Lower leg skin (tissue), 4 donors: Measurements from ENCODE around the gene PACSIN3. TPM values are rescaled to one million over a fixed set of nuclear protein-coding genes. Genes with fewer than 3 reads are reported as not detected.

Experiments
- DNase-seq, 2 donors: peaks; one replicate each; pipeline ENCODE4 v3.0.0-alpha.2; 2019; ENCODE audit warnings: low spot score in 2 of 2
- H3K4me3 ChIP-seq: fragments of 200-600 bp; sonication (generic); 2 replicates; pipeline ENCODE4 v1.5.1; 2017; ENCODE audit warnings: mild to moderate bottlenecking, low read depth; ENCODE audit not compliant: poor library complexity, severe bottlenecking
- POLR2A ChIP-seq, 2 donors: fragments of 450-650 bp; IDR thresholded peaks; one replicate each; pipeline ENCODE4 v1.6.1; 2016 to 2017; ENCODE audit warnings: antibody characterized with exemption in 2 of 2, mild to moderate bottlenecking in 1 of 2, moderate library complexity in 1 of 2
- WGBS, 2 donors: methylation state at CpG; one replicate each; pipeline ENCODE4 v1.1.5; 2018; 5-methylcytosine and 5-hydroxymethylcytosine counted together
- intact Hi-C: fragments of 100-400 bp; cut with DNase I; formaldehyde crosslinking; loops from one replicate; pipeline ENCODE4 v1.15.0; 2023; ENCODE audit warnings: low total_unique reads
- total RNA-seq, 4 donors: library from RNA; depleted of rRNA; stranded (reverse); fragments of >200 nt; gene quantifications; one replicate each; pipeline ENCODE4 v1.1.0, GENCODE V29; 2016
- TF ChIP-seq, protein P1 (sequence below), 3 donors: fragments of 450-650 bp; IDR thresholded peaks; one replicate each; pipeline ENCODE4 v1.5.1; 2016; ENCODE audit warnings: antibody characterized with exemption in 3 of 3, mild to moderate bottlenecking in 3 of 3, moderate library complexity in 2 of 3

PACSIN3 gene
- total RNA-seq, 4 donors from 2014 or later: 47.7 to 73.5 (median 58.4) TPM

GRCh38 chr11:47166368-47166767 lies 19.9 kb downstream of the PACSIN3 start:
- no peak for DNase-seq
- no peak overlapping the region for H3K4me3 ChIP-seq
- intact Hi-C loops: no loop called here
- WGBS, 2 donors: 91 to 92% methylated on average over 5 of the region's 5 CpGs
- TF ChIP-seq POLR2A (IDR thresholded peaks at IDR 0.05): no peak
- TF ChIP-seq, protein P1, sequence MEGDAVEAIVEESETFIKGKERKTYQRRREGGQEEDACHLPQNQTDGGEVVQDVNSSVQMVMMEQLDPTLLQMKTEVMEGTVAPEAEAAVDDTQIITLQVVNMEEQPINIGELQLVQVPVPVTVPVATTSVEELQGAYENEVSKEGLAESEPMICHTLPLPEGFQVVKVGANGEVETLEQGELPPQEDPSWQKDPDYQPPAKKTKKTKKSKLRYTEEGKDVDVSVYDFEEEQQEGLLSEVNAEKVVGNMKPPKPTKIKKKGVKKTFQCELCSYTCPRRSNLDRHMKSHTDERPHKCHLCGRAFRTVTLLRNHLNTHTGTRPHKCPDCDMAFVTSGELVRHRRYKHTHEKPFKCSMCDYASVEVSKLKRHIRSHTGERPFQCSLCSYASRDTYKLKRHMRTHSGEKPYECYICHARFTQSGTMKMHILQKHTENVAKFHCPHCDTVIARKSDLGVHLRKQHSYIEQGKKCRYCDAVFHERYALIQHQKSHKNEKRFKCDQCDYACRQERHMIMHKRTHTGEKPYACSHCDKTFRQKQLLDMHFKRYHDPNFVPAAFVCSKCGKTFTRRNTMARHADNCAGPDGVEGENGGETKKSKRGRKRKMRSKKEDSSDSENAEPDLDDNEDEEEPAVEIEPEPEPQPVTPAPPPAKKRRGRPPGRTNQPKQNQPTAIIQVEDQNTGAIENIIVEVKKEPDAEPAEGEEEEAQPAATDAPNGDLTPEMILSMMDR (IDR thresholded peaks at IDR 0.05): no peak

DNA sequence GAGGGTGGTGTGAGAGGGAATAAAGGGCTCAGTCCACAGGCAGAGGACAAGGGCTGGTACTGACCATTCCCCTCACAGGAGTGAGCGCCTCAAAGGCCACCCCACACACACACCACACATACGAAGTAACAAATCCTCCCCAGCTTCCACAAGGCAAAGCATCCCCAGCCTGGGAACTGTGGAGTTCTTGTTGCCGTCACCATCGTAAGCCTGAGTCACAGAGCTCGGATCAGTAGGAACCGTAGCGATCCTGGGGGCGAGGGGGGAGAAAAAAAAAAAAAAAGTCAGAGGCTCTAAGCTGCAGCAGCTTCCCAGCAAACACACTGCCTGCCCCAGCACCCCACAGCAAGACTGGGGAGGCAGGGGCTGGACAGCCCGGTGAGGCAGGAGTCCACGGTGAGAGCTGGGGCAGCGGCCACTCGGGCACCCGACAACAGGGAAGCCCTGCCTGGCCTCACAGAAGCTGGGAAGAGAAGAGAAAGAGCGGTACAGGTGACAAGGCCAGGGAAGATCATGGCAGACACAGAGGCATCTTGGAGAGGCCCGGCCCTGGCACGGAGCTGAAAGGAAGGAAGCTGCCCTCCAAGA lies 20.9 kb downstream of the PACSIN3 start:
- 88% methylated on average over 16 of the region's 16 CpGs for WGBS, 2 donors
- intact Hi-C loops: no loop called here
- TF ChIP-seq, protein P1 (IDR thresholded peaks at IDR 0.05): no peak
- TF ChIP-seq POLR2A (IDR thresholded peaks at IDR 0.05): no peak
- H3K4me3 ChIP-seq: no peak overlapping the region
- DNase-seq: no peak

GRCh38 chr11:47164321-47164720 lies 21.9 kb downstream of the PACSIN3 start:
- H3K4me3 ChIP-seq: no peak overlapping the region
- TF ChIP-seq POLR2A (IDR thresholded peaks at IDR 0.05): no peak
- TF ChIP-seq, protein P1 (IDR thresholded peaks at IDR 0.05): no peak
- intact Hi-C loops: no loop called here
- 42 to 52% methylated on average over 4 of the region's 4 CpGs for WGBS, 2 donors
- DNase-seq: no peak

DNA sequence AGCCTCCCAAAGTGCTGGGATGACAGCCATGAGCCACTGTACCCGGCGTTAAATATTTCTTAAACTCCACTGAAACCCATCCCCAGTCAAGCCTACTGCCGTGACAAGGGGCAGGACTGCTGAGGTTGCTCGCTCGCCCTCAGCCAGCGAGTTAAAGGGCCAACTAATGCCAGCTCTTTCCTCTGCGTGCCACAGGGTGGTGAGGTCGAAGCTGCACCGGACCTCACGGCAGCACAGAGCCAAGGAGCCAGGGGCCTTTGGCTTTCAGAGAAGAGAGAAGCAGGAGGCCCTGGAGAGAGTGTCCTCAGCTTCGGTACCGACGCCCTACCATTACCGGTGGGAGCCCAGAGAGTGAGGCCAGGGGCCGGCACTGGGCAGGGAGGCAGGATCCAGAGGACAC lies 22.3 kb downstream of the PACSIN3 start:
- H3K4me3 ChIP-seq: no peak overlapping the region
- no peak for TF ChIP-seq POLR2A (IDR thresholded peaks at IDR 0.05)
- TF ChIP-seq, protein P1 (IDR thresholded peaks at IDR 0.05): no peak
- intact Hi-C loops: no loop called here
- 84 to 90% methylated on average over 15 of the region's 15 CpGs for WGBS, 2 donors
- no peak for DNase-seq

DNA sequence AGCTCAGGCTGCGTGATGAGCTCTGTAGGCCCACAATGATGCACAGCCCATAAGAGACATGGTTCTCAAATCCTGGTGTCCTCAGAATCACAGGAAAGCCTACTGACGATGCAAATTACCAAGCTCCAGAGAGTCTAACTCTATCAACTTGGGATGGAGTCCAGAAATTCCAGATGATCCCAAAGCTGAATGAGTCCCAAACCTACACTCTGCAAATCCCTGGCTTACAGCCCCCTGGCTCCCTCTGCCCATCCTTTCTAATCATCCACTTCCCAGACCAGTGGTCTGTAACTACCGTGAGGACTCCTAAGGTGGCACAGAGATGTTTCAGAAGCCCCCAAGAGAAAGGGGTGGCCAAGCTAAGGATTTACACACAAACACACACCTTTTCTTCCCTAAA lies 23.0 kb downstream of the PACSIN3 start:
- intact Hi-C loops: no loop called here
- no peak overlapping the region for H3K4me3 ChIP-seq
- no peak for TF ChIP-seq POLR2A (IDR thresholded peaks at IDR 0.05)
- TF ChIP-seq, protein P1 (IDR thresholded peaks at IDR 0.05): no peak
- WGBS, 2 donors: 46 to 54% methylated on average over 3 of the region's 3 CpGs
- DNase-seq: no peak

GRCh38 chr11:47162426-47162825 lies 23.8 kb downstream of the PACSIN3 start:
- no peak for DNase-seq
- 40 to 53% methylated on average over 5 of the region's 5 CpGs for WGBS, 2 donors
- intact Hi-C loops: no loop called here
- TF ChIP-seq POLR2A (IDR thresholded peaks at IDR 0.05): no peak
- TF ChIP-seq, protein P1 (IDR thresholded peaks at IDR 0.05): no peak
- no peak overlapping the region for H3K4me3 ChIP-seq
